ENCODE results near the gene BMPR2. TPM values are rescaled to one million over a fixed set of nuclear protein-coding genes. Genes with fewer than 3 reads are reported as not detected.
"Not testable (repeated sequence)": the region's sequence is repeated elsewhere in the genome, so short reads cannot be mapped to it uniquely, and the experiment has no call there.

The BMPR2 gene
- total RNA-seq, 3 donors from 2014 or later, result 48.8 to 70.4 (median 63.2) TPM

GRCh38 chr2:202560200-202560599, 184.1 kb downstream of the BMPR2 start:
- no peaks in the 10 kb centered on the region for H3K9me3 ChIP-seq

GRCh38 chr2:202564226-202564625, 188.1 kb downstream of the BMPR2 start:
- intact Hi-C loops (cut with DNase I; ENCODE audit: low total_unique reads), result no loop called here
- Histone ChIP-seq H3K36me3 (no peaks in the 10 kb centered on the region), H3K4me3 (no peak overlapping the region), H3K27ac (no peak overlapping the region), H3K27me3 (no peaks in the 10 kb centered on the region), H3K4me1 (no peaks in the 10 kb centered on the region), H3K9me3 (no peaks in the 10 kb centered on the region)
- no peak for DNase-seq (ENCODE audit: low spot score in 2 of 2)
- TF ChIP-seq CTCF (IDR thresholded peaks at IDR 0.05) (no peak), POLR2AphosphoS5 (IDR thresholded peaks at IDR 0.05) (no peak), POLR2A (IDR thresholded peaks at IDR 0.05) (no peak)

More at GRCh38 chr2:202560200-202560599, 184.1 kb downstream of the BMPR2 start:
- Histone ChIP-seq H3K27me3 (no peaks in the 10 kb centered on the region), H3K36me3 (peaks cover 9% of the 10 kb centered on the region), H3K4me3 (no peak overlapping the region), H3K27ac (no peak overlapping the region), H3K4me1 (no peaks in the 10 kb centered on the region)
- TF ChIP-seq CTCF (IDR thresholded peaks at IDR 0.05) (no peak), POLR2A (IDR thresholded peaks at IDR 0.05) (no peak), POLR2AphosphoS5 (IDR thresholded peaks at IDR 0.05) (no peak)
- intact Hi-C loops (cut with DNase I; ENCODE audit: low total_unique reads), result no loop called here
- no peak for DNase-seq (ENCODE audit: low spot score in 2 of 2)

- no peak for DNase-seq (ENCODE audit: low spot score in 2 of 2)
- Histone ChIP-seq H3K27ac (no peak overlapping the region), H3K36me3 (no peaks in the 10 kb centered on the region), H3K4me3 (no peak overlapping the region), H3K9me3 (no peaks in the 10 kb centered on the region), H3K27me3 (no peaks in the 10 kb centered on the region), H3K4me1 (no peaks in the 10 kb centered on the region)
- TF ChIP-seq POLR2A (IDR thresholded peaks at IDR 0.05) (no peak), CTCF (IDR thresholded peaks at IDR 0.05) (no peak), POLR2AphosphoS5 (IDR thresholded peaks at IDR 0.05) (no peak)
- intact Hi-C loops (cut with DNase I; ENCODE audit: low total_unique reads), result no loop called here
Measured at GRCh38 chr2:202566286-202566685, 190.2 kb downstream of the BMPR2 start.

GRCh38 chr2:202574541-202574940, 198.4 kb downstream of the BMPR2 start:
- Histone ChIP-seq H3K36me3 (no peaks in the 10 kb centered on the region), H3K9me3 (no peaks in the 10 kb centered on the region), H3K4me3 (no peak overlapping the region), H3K27ac (no peak overlapping the region), H3K27me3 (no peaks in the 10 kb centered on the region), H3K4me1 (no peaks in the 10 kb centered on the region)
- TF ChIP-seq POLR2AphosphoS5 (IDR thresholded peaks at IDR 0.05) (no peak), CTCF (IDR thresholded peaks at IDR 0.05) (no peak), POLR2A (IDR thresholded peaks at IDR 0.05) (no peak)
- intact Hi-C loops (cut with DNase I; ENCODE audit: low total_unique reads), result no loop called here
- no peak for DNase-seq (ENCODE audit: low spot score in 2 of 2)

GRCh38 chr2:202575194-202575593, 199.1 kb downstream of the BMPR2 start:
- H3K27me3 ChIP-seq; H3K4me3 ChIP-seq; intact Hi-C loops (cut with DNase I; ENCODE audit: low total_unique reads); H3K9me3 ChIP-seq; H3K36me3 ChIP-seq; H3K4me1 ChIP-seq; DNase-seq (ENCODE audit: low spot score in 2 of 2); H3K27ac ChIP-seq: not testable (repeated sequence)

Data from breast epithelium (tissue), 4 donors.